ENCODE measurements around the gene HSPG2. TPM values are rescaled to one million over a fixed set of nuclear protein-coding genes. Genes with fewer than 3 reads are reported as not detected.

HSPG2 gene
- total and polyA plus RNA-seq, 2 of the 13 experiments (the other 11 are each of a cell fraction or from before 2014, with no cell fraction given): 9.1 to 13.1 TPM

- TF ChIP-seq HNRNPH1 (optimal IDR thresholded peaks at IDR 0.05; ENCODE audit: low read depth, low read length) (no peak), NFIC (IDR thresholded peaks at IDR 0.05; ENCODE audit: low read length) (no peak), HOXA5 (CRISPR knock-in tag; IDR thresholded peaks at IDR 0.05) (no peak), TBX2 (CRISPR knock-in tag; IDR thresholded peaks at IDR 0.05; ENCODE audit: borderline replicate concordance) (peak; percentile 16; the same call in 1 of the 2 replicates), ZNF724P (CRISPR knock-in tag; IDR thresholded peaks at IDR 0.05; ENCODE audit: borderline replicate concordance) (no peak), SOX13 (IDR thresholded peaks at IDR 0.05) (no peak), SOX13 (CRISPR knock-in tag; conservative IDR thresholded peaks at IDR 0.05 in 1 of 2, IDR thresholded peaks at IDR 0.05 in 1 of 2) (no peak; a peak in 1 of 4 replicates), ZSCAN31 (CRISPR knock-in tag; IDR thresholded peaks at IDR 0.05; ENCODE audit: low read depth) (no peak), PCBP2 (optimal IDR thresholded peaks at IDR 0.05; ENCODE audit: low read depth, low read length, poor library complexity, severe bottlenecking) (no peak), THAP9 (CRISPR knock-in tag; IDR thresholded peaks at IDR 0.05; ENCODE audit: borderline replicate concordance) (no peak), ONECUT2 (CRISPR knock-in tag; IDR thresholded peaks at IDR 0.05) (no peak), DRAP1 (CRISPR knock-in tag; IDR thresholded peaks at IDR 0.05) (no peak), ZBTB1 (CRISPR knock-in tag; IDR thresholded peaks at IDR 0.05; ENCODE audit: borderline replicate concordance) (no peak), ZNF207 (IDR thresholded peaks at IDR 0.05; ENCODE audit: borderline replicate concordance) (no peak), ZC3H13 (CRISPR knock-in tag; IDR thresholded peaks at IDR 0.05) (no peak), ZNF10 (CRISPR knock-in tag; IDR thresholded peaks at IDR 0.05; ENCODE audit: borderline replicate concordance, low read depth) (no peak), ZNF441 (CRISPR knock-in tag; IDR thresholded peaks at IDR 0.05; ENCODE audit: borderline replicate concordance) (no peak), IRF1 (CRISPR knock-in tag; IDR thresholded peaks at IDR 0.05; ENCODE audit: low read depth) (no peak), NFAT5 (CRISPR knock-in tag; IDR thresholded peaks at IDR 0.05) (no peak), HNF4G (IDR thresholded peaks at IDR 0.05; ENCODE audit: borderline replicate concordance, low read depth, low read length) (peak; percentile 57; the same call in 1 of the 2 replicates), HNF4G (CRISPR knock-in tag; IDR thresholded peaks at IDR 0.05; ENCODE audit: borderline replicate concordance, low read depth) (no peak)
Measured at GRCh38 chr1:21937372-21938121, 437 bp upstream of the HSPG2 start (continued).
